ENCODE data around the gene ANTKMT.
A peak's percentile ranks its signal among the peaks of the same experiment; 100 is the strongest.
"Not testable (repeated sequence)": the region's sequence is repeated elsewhere in the genome, so short reads cannot be mapped to it uniquely, and the experiment has no call there.

Gene ANTKMT

DNA sequence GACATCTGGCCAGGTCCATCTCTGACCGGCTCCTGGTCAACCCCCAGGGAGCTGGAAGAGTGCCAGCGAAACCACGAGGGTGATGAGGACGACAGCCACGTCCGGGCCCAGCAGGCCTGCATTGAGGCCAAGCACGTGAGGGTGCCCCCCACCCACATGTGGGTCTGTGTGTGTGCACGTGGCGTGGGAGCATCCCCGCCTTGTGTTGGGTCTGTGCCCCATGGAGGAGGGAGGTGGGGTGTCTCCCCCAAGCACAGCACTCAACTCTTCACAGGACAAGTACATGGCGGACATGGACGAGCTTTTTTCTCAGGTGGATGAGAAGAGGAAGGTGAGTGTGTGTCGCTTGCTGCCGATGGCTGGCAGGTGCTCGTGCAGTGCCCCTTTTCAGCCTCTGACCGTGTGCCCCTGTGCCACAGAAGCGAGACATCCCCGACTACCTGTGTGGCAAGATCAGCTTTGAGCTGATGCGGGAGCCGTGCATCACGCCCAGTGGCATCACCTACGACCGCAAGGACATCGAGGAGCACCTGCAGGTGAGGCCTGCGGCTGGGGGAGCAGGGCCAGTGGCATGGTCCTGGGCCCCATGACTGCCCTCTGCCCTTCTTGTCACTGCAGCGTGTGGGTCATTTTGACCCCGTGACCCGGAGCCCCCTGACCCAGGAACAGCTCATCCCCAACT, 39.1 kb upstream of the ANTKMT start:
- DNase-seq (ENCODE audit: low read depth), result peak; percentile 22

DNA sequence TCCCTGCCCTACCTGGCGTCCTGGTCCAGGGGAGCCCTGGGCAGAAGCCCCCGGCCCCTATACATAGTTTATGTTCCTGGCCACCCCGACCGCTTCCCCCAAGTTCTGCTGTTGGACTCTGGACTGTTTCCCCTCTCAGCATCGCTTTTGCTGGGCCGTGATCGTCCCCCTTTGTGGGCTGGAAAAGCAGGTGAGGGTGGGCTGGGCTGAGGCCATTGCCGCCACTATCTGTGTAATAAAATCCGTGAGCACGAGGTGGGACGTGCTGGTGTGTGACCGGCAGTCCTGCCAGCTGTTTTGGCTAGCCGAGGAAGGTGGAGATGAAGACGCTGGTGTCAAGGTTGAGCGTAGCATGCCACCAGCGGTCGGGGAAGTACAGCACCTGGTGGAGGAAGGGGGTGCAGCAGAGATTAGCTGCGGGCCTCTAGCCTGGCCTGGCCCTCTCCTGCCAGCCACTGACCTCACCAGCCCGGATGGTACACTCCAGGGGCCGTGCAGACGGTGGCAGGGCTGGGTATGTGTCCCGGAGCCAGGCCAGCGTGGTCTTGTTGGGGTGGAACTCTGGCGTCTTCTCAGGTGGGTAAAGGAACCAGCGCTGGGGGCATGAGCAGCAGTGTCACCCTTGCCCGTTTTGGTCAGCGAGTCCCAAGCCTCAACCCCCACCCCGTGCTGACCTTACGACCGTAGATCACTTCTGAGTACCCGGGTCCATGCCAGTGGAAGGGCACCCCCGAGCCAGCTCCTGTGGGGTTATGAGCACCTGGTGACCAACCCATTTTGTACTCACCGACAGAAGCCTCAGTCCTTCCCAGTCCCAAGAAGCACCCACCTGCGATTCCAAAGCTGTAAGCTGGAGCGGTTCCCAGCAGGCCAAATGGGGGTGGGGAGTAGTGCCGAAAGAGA, 38.2 kb upstream of the ANTKMT start:
- no peak for DNase-seq (ENCODE audit: low read depth)

GRCh38 chr16:683396-684070, 37.4 kb upstream of the ANTKMT start:
- no peak for DNase-seq (ENCODE audit: low read depth)

GRCh38 chr16:684071-684794, 36.7 kb upstream of the ANTKMT start, which contains the start of gene JMJD8:
Gene JMJD8, minus strand, starts transcription at chr16:684334. Its CDS starts 15 bp downstream, at chr16:684319.
- peak; percentile 96 for DNase-seq (ENCODE audit: low read depth)

- DNase-seq (ENCODE audit: low read depth), result no peak
Observed at GRCh38 chr16:684961-685696, 35.8 kb upstream of the ANTKMT start.

DNA sequence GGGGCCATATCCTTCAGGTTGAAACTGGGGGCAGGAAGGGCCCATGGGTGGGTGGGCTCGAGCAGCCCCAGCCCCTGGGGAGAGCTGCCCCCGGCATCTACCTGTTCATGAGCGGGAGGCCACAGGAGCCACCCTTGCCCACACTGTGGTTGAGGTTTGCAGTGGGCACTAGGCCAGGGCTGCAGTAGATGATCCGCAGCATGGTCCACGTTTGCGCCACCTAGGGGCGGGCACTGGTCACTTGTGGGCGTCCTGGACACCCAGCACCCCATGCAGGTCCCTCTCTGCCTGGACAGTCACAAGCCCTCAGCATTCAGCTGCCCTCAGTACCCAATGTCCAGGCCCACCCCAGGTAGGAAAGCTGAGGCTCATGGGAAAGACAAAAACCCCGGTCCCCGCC, 35.0 kb upstream of the ANTKMT start:
- DNase-seq (ENCODE audit: low read depth), result peak; percentile 48

DNA sequence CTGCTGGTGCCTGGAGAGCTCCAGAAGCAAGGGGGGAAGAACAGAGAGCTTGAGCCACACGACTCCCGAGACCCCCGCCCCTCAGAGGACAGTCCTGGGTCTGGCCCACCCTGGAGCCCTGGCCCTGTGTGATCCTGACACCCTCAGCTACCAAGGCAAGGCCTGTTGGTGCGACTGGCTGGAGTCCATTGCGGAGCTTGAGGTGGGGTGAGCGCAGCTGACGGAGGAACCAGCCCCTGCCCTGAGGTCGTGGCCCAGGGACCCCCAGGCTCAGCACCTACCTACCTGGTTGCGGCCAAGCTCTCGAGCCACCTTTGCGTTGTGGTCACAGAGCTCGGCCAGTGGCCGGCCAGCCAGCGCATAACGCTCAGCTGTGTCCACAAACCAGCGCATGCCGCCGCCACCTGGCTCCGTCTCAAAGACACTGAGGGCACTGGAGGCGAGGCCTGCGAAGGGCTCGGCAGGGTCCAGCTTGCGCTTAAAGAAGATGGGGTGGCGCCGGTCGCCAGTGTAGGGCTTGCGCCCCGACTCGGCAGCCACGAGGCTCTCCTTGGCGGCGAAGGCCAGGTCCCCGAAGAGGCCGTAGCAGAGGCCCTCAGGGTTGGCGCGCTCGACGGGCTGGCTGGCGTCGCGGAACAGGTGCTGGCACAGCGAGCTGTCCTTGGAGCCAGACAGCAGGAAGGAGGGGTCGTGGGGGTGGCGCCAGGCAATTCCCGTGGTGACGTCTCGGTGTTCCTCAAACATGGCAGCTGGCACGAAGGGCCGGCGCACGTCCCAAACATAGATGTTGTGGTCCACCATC, 34.3 kb upstream of the ANTKMT start:
- DNase-seq (ENCODE audit: low read depth), result no peak

DNA sequence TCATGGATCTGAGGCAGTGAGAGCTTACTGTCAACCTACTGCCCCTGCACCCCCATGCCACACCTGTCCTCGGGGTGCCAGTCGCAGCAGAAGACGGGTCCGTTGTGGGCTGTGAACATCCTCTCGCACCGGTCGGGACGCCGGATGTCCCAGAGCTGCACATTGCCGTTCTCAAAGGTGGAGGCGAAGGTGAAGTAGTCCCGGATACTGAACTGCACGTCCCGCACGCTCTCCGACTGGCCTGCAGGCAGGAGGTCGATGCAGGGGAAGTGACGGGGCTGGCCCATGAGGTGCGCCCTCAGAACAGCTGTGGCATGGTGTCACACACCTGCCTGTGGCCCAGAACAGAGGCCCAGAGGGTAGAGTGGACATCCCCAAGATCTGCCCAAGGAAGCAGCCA, 33.4 kb upstream of the ANTKMT start:
- DNase-seq (ENCODE audit: low read depth), result no peak

DNA sequence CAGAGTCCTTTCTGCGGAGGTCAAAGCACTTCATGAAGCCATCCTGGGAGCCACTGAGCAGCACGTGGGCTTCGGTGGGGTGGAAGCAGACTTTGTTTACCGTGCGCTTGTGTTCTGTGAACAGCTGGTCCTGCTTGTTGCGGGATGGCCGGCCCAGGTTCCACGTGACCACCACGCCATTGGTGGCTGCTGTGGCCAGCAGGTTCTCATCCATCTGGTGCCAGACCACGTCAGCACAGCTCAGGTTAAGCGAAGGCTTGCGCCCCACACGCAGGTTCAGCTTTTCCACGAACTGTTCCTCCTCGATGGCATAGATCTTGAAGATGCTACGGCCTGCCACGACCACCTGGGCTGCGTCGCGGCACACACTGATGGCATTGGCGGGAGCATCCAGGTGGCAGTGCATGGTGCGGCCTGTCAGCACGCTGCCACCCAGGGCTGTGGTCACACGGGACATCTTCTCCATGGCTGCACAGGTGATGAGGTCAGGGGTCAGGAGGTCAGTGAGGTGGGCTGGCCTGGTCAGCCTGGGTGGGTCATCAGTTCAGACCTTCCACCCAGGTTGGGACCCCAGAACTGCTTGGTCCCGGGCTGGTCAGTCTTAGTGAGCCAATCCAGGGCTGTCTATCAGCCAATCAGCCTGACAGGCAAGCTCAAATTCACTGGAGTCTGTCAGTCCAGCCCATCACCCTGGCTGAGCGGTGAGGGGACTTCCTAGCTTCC, 31.6 kb upstream of the ANTKMT start:
- no peak for DNase-seq (ENCODE audit: low read depth)

GRCh38 chr16:691242-691641, 29.7 kb upstream of the ANTKMT start:
- DNase-seq (ENCODE audit: low read depth), result not testable (repeated sequence)

DNA sequence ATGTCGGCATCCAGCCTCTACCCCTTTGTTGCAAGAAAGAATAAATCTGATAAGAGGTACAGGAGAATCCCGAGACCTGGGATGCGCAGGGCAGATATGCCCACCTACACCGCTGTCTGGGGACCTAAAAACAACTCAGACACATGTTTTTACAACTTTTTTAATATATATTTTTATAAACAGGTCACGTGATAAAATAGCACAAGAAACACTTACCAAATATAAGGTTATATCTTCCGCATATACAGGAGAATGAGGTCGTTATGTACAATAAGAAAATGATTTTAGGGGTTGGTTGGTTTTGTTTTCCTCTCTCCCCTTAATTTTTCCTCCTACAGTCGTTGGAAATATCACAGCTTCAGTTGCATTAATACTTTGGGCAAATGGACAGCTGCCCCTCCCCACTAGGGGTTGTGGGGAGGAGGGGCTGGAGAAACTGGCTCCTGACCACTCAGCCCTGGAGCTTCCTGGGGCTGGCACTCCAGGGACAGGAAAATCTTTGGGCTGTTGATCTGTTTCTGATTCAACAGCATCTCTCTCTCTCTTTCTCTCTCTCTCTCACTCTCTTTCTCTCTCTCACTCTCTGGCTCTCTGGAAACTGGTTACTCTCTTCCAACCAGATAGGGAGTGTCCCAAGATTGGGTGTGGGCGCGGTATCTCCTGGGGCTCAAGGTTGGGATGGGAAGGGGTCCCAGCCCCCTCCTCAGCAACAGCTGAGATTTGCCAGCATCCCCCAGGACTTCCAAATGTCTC, 28.4 kb upstream of the ANTKMT start:
- no peak for DNase-seq (ENCODE audit: low read depth)

- DNase-seq (ENCODE audit: low read depth), result no peak
Observed at GRCh38 chr16:693364-693763, 27.6 kb upstream of the ANTKMT start.

- DNase-seq (ENCODE audit: low read depth), result no peak
Observed at GRCh38 chr16:693766-694165, 27.2 kb upstream of the ANTKMT start.

- no peak for DNase-seq (ENCODE audit: low read depth)
Observed at GRCh38 chr16:694187-694862, 26.6 kb upstream of the ANTKMT start.

DNA sequence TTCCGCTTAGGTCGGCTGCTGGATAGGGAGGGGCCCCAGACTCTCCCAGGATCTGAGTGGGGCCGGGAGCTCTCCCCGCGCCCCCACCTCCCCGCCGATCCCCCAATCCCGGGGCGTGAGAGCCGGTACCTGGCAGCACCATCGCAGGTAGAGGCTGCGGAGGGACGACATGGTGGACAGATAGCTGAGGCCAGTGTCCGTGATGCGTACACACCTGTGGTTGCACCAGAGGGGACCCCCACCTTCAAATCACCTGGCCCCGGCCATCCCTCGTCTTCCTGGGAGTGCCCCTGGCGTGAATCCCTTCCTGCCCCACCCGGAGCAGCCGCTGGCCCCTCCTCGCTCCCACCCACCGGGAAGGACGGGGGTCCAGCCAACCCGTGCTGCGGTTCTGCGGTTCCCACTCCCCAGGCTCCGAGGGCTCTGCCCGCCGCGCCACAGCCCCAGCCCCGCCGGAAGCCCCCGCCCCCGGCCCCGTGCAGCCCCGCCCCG, 26.0 kb upstream of the ANTKMT start:
- no peak for DNase-seq (ENCODE audit: low read depth)

GRCh38 chr16:695355-696089, 25.4 kb upstream of the ANTKMT start:
- DNase-seq (ENCODE audit: low read depth), result no peak

DNA sequence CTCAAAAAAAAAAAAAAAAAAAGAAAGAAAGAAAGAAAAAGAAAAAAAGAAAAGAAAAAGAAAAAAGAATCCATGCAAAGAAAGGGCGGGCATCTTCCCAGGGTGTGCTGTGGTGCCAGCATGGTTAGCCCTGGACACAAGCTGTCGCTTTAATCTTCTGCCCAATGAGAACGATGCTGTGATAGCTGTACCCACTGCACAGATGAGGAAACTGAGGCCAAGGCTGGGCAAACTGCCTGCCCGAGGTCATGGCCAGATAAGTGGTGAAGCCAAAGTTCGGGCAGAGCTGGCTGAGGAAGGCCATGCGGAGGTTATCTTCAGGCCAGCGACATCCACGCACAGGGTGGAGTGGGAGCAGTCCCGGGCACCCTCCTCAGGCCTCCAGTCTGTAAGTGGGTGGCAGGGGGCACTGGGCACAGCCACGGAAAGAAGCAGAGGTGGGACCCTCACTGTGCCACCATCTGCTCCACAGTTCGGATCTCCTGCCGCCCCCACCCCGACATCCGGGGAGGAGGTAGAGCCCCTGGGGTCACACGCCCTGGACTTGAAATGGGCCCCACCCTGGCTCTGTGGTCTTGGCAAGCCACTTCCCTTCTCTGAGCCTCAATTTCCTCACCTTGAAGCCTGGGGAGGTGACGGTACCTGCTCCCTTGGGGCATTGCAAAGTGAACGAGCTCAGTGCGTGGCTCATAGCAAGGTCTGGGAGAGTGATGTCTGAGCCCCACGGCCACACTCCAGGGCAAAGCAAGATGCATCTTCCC, 21.9 kb upstream of the ANTKMT start:
- no peak for DNase-seq (ENCODE audit: low read depth)
